Adrenal gland (tissue), 12 donors: Measurements from ENCODE around the gene SLC5A4. TPM values are rescaled to one million over a fixed set of nuclear protein-coding genes. Genes with fewer than 3 reads are reported as not detected.

Experiments used
- DNase-seq, 7 donors: peaks; one replicate each; pipeline ENCODE4 v3.0.0-alpha.2; 2019 to 2020
- H3K27ac ChIP-seq, 5 donors: fragments of 200-600 bp; sonication (generic) in 4 of 5; 1 replicate in 3 of 5; 2 replicates in 2 of 5; pipeline versions ENCODE4 v1.5.1 to v1.8.0; 2016 to 2020; ENCODE audit warnings: mild to moderate bottlenecking in 1 of 5
- H3K27me3 ChIP-seq: fragments of 200-600 bp; 2 replicates; pipeline ENCODE4 v1.8.0; 2021
- H3K36me3 ChIP-seq, 2 donors: fragments of 200-600 bp; replicated peaks in 1 of 2; 1 replicate in 1 of 2; 2 replicates in 1 of 2; pipeline versions ENCODE4 v1.5.1 to v1.8.0; 2018 to 2022
- H3K4me1 ChIP-seq, 2 donors: fragments of 200-600 bp; replicated peaks in 1 of 2; 1 replicate in 1 of 2; 2 replicates in 1 of 2; pipeline versions ENCODE4 v1.5.1 to v1.8.0; 2018 to 2021
- H3K4me3 ChIP-seq, 4 donors: fragments of 200-600 bp; sonication (generic) in 3 of 4; one replicate each; pipeline ENCODE4 v1.5.1; 2016 to 2018
- H3K9me3 ChIP-seq, 3 donors: fragments of 200-600 bp; sonication (generic) in 1 of 3; replicated peaks in 1 of 3; 1 replicate in 2 of 3; 2 replicates in 1 of 3; pipeline versions ENCODE4 v1.5.1 to v1.8.0; 2016 to 2021
- CTCF ChIP-seq, 6 experiments: fragments of 450-650 bp in 4 of 6; fragments of 200-600 bp in 2 of 6; sonication (generic) in 1 of 6; IDR thresholded peaks; 1 replicate in 5 of 6; 2 replicates in 1 of 6; pipeline versions ENCODE4 v1.5.1 to v1.8.0; 2016 to 2021; ENCODE audit warnings: antibody characterized with exemption in 6 of 6, mild to moderate bottlenecking in 2 of 6, moderate library complexity in 1 of 6
- POLR2A ChIP-seq, 2 donors: fragments of 450-650 bp; IDR thresholded peaks; one replicate each; pipeline ENCODE4 v1.6.1; 2017; ENCODE audit warnings: antibody characterized with exemption in 2 of 2, mild to moderate bottlenecking in 2 of 2, moderate library complexity in 1 of 2
- WGBS, 4 donors: extraction: QIAGEN DNeasy Blood & Tissue Kit in 2 of 4; methylation state at CpG; one replicate each; pipeline versions ENCODE4 v1.1.5 to v1.1.7; 2013 to 2017; 5-methylcytosine and 5-hydroxymethylcytosine counted together
- intact Hi-C, 2 donors: fragments of 100-400 bp; cut with DNase I; formaldehyde crosslinking; loops; one replicate each; pipeline versions ENCODE4 v1.14.1 to v1.15.0; 2022 to 2023
- polyA plus RNA-seq, 3 donors: library from polyadenylated mRNA; stranded (reverse); fragments of 200-250 nt in 2 of 3; fragments of 350-450 nt in 1 of 3; fragmentation: Illumina TruSeq in 1 of 3; extraction: RNeasy Lipid Tissue Mini Kit (QIAGEN cat#74804) in 1 of 3; gene quantifications; one replicate each; pipeline ENCODE4 v1.2.3, GENCODE V29; 2013 to 2014
- total RNA-seq, 9 donors: library from RNA; depleted of rRNA in 4 of 9; stranded (reverse); fragments of >200 nt in 4 of 9; fragments of 120-200 nt in 1 of 9; fragmentation: NEBNext Ultra II Directional in 1 of 9; extraction: Animal tissue kit (Norgen Biotek cat#: 25700) in 1 of 9; gene quantifications; one replicate each; pipeline versions ENCODE4 v1.1.0 to v1.2.4, GENCODE V29; 2013 to 2023
- donor health status: healthy with polysubstance abuse.
- donor health status: Bipolar disorder and iron deficiency.
- donor health status: DM: yes; HTN: yes; CAD: no.
- donor health status: DM: no; HTN: no; CAD: no.
- donor health status: DM: no; HTN: no; CAD: no.
- donor health status: DM: yes; HTN: yes; CAD: no.

The SLC5A4 gene
- total and polyA plus RNA-seq, 12 donors: 0.07 to 0.70 (median 0.33) TPM; not detected in 1

- H3K4me3 ChIP-seq: no peak overlapping the region
- intact Hi-C loops: no loop called here
- H3K27me3 ChIP-seq: peaks cover 10% of the 10 kb centered on the region
- no peaks in the 10 kb centered on the region for H3K9me3 ChIP-seq
- no peak for DNase-seq
- no peak overlapping the region for H3K27ac ChIP-seq
- TF ChIP-seq CTCF (IDR thresholded peaks at IDR 0.05) (no peak), POLR2A (IDR thresholded peaks at IDR 0.05) (no peak)
- 73 to 81% (median 79%) methylated on average over 8 to 30 of the region's 30 CpGs for WGBS, 4 donors
- no peaks in the 10 kb centered on the region for H3K36me3 ChIP-seq
- no peaks in the 10 kb centered on the region for H3K4me1 ChIP-seq
These were observed 49.0 kb downstream of the SLC5A4 start for GRCh38 chr22:32205974-32206773.

- no peak for TF ChIP-seq POLR2A (IDR thresholded peaks at IDR 0.05)
- TF ChIP-seq CTCF (IDR thresholded peaks at IDR 0.05): no peak
- WGBS, 4 donors: 57 to 77% (median 68%) methylated on average over 27 to 41 of the region's 41 CpGs
- Histone ChIP-seq H3K9me3 (no peaks in the 10 kb centered on the region), H3K27me3 (peaks cover 10% of the 10 kb centered on the region), H3K4me1 (no peaks in the 10 kb centered on the region), H3K27ac (no peak within 1 kb of the TSS), H3K36me3 (no peaks in the 10 kb centered on the region), H3K4me3 (no peak within 1 kb of the TSS)
- DNase-seq: peak in 2 of 7 donors; percentile 10 to 29
- intact Hi-C loops: no loop called here
These were observed 50.1 kb downstream of the SLC5A4 start, which contains the start of gene RFPL2 for GRCh38 chr22:32204856-32205722. TSS of gene RFPL2 (minus strand) at chr22:32205073. CDS start at chr22:32202451, 2,622 bp downstream.

GRCh38 chr22:32204040-32204855 is 50.9 kb downstream of the SLC5A4 start:
- TF ChIP-seq CTCF (IDR thresholded peaks at IDR 0.05): no peak
- no peak for TF ChIP-seq POLR2A (IDR thresholded peaks at IDR 0.05)
- Histone ChIP-seq H3K27ac (no peak overlapping the region), H3K27me3 (peaks cover 10% of the 10 kb centered on the region), H3K4me3 (no peak overlapping the region), H3K4me1 (no peaks in the 10 kb centered on the region), H3K36me3 (no peaks in the 10 kb centered on the region), H3K9me3 (no peaks in the 10 kb centered on the region)
- intact Hi-C loops: no loop called here
- DNase-seq: no peak
- WGBS, 4 donors: 25 to 72% (median 52%) methylated on average over 13 to 42 of the region's 42 CpGs
